DMS53 treated with DMSO at 0.1 percent for 48 hours (cell line): ENCODE measurements around the gene WDR86.
A peak's percentile ranks its signal among the peaks of the same experiment; 100 is the strongest.

ENCODE experiments used
- DNase-seq: peaks from one replicate; lab custom pipeline; 2025; ENCODE audit not compliant: unreplicated experiment; lab: John Stamatoyannopoulos, UW

The WDR86 gene

DNA sequence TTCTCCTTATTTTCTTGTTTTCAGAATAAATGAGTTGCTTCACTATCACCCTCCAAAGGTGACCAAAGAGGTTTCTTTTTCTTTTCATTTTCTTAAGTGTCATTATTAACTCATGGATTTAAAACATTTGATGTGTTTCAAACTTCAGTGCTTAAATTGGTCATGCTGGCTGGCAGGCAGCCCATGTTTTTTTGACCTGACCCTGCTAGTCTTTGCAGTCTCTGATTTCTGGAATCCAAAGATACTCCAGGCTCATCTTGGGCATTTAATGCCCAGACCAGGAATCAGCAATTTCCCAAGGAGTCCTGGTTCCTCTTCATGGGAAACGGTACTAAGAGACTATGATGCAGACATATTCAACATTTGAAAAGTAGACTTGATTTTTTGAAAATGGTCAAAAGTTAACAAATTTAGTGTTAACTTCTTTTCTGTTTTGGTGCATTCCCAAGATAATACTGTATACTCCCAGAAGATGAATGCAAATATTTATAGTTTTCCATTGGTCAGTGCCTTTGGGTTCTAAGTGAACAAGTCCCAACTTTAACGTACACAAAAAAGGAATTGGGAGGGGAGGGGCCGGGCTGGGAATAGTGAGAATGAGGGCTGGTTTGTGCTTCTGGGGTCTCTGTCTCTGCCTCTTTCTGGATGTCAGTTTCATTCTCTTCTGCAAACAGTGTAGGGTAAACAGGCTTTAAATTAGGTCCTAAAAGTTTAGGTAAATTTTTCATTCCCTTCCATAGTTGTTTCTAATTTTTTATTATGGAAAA lies 48.5 kb downstream of the WDR86 start:
- DNase-seq = no peak

DNA sequence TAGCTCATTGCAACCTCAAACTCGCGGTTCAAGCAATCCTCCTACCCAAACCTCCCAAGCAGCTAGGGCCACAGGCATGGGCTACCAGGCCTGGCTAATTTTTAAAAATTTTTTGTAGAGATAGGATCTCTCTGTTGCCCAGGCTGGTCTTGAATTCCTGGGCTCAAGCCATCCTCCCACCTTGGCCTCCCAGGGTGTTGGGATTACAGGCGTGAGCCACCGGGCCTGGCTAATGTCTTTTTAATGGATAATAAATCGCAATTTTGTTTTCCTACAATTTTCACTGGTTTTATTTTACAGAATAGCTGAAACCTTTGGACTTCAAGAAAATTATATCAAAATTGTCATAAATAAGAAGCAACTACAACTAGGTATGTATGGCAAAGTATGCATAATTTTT lies 57.3 kb downstream of the WDR86 start:
- DNase-seq = no peak

DNA sequence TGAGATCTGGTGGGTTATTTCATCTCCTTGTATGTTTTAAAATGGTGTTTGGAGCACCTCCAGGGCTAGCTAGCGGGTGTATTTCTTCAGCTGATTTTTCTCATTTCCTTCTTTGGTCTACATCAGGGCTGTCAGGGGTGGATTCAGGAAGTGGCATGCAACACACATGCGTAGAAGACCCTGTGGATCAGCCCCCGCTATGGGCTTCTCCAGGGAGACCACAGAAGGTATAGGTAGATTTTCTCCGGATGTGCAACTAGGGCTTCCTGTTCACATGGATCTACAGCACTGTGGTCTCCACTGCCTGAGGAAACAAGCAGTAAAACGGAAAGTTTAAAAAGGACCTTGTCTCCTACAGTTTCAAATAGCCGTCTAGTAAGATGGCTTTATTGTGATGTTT lies 57.9 kb downstream of the WDR86 start:
- DNase-seq = no peak

DNA sequence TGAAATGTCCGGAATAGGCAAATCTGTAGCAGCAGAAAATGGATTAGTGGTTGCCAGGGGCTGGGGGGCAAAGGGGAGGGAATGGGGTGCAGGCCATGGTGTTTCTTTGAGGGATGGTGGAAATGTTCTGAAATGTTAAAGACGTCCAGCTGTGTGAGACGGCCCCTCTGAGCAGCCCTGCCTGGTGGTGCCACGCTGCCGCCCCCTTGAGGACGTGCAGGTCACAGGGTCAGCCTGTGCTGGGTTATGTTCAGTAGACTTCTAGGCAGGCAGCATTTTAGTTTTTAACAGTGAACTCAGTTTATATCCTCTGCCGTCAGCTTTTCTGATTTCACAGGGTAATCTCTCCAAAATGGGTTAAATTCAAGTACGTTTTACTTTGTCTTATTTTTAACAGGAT lies 58.8 kb downstream of the WDR86 start:
- DNase-seq = peak; percentile 3

DNA sequence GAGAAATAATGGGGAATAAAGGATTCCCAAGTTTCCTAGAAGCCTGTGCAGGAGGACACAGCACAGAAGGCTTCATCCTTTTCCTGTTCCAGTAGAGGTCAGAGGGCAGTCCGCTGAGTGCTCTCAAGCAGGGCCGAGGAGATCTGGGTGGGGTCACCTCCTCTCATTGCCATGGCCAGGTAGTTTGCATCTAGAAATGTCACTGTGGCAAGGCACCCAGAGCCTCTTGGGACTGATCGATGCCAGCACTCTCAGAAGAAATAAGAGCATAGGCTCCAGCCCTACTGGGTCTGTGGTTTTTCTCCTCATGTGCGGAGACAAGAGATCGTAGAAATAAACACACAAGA lies 60.4 kb downstream of the WDR86 start:
- DNase-seq = no peak

DNA sequence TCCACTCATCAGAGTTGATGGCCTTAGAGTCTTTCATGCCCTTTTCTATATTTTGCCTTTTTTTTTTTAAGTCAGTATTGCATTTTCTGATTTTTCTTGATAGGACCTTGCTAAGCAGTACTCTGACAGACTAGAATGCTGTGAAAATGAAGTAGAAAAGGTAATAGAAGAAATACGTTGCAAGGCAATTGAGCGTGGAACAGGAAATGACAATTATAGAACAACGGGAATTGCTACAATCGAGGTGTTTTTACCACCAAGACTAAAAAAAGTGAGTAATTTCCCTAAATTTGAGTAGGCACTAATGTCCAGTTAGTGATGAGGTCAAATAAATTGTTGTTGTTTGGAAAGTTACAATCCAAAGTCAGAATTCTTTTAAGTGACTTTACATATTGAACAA lies 60.9 kb downstream of the WDR86 start:
- no peak for DNase-seq

DNA sequence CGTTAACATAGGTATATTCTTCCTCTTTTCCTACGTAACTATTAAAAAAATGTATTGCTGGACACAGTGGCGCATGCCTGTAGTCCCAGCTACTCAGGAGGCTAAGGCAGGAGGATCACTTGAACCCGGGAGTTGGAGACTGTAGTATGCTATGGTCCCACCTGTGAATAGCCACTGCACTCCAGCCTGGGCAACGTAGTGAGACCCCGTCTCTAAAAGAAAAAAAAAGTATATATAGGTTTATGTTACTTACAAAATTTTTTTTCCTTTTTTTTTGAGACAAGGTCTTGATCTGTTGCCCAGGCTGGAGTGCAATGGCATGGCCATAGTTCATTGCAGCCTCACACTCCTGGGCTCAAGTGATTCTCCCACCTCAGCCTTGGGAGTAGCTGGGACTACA lies 62.6 kb downstream of the WDR86 start:
- no peak for DNase-seq

DNA sequence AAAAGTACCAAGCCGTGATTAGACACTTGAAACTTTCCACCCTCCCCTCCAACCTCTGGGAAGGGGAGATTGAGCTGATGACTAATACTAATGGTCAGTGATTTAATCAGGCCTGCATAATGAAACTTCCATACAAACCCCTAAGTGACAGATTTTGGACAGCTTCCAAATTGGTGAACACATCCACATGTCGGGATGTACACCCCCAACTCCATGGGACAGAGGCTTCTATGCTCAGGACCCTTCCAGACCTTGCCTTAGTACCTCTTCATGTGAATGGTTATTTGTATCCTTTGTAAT lies 63.4 kb downstream of the WDR86 start:
- no peak for DNase-seq

DNA sequence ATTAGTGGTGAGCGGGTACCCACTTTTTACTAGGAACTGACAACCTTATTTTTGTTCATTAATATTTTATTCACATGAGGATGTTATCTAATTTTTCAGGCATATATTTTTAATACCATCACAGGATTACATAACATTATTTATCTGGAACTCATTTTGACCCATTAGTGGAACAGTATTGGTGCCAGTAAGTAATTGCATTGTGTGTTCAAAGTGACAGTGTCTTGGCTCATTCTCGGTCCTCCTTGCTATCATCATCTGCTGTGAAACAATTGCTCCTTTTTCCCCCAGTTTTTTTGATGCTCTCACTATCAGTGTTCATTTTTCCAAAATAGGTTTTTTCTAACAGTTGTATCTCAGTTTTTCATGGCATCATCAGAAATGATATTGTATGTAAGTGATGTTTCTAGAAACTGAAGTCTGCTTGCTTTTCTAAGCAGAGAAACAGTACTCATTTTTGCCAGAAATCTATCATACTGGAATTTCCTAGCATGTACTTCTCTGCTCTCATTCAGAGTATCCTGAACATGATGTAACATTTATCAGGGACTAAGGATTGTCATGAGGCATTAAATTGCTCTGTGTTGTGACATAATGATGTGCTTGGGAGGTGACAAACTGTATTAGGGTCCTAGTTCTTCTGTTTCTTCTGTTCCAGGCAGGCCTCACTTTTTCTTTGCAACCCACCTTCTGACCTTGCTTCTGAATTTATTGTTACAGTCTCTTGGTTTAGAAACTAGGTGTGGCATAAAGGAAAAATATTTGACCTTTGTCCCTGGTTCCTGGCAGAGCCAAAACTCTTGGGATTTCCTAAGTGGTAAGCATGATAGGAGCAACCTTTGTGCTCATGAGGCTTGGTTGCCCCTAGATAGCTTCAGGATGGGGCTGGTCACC lies 64.0 kb downstream of the WDR86 start:
- DNase-seq = no peak

DNA sequence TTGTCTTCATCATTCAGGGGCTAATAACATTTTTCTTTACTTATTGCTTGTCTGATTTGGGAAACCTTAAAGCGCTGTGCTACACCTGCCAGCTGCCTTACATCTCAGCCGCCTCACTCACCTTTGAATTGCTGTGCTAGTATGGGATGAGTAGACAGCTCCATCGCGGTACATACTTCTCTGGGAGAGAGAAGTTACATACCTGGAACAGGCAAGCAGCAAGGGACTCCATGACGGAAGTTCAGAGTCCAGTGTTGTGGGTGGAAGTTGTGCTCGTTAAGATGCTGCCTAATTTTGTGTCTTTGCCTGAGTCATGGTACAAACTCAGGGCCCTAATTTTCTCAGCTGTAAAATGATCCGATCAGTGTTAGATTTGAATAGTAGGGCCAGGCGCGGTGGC lies 66.3 kb downstream of the WDR86 start:
- DNase-seq = no peak

DNA sequence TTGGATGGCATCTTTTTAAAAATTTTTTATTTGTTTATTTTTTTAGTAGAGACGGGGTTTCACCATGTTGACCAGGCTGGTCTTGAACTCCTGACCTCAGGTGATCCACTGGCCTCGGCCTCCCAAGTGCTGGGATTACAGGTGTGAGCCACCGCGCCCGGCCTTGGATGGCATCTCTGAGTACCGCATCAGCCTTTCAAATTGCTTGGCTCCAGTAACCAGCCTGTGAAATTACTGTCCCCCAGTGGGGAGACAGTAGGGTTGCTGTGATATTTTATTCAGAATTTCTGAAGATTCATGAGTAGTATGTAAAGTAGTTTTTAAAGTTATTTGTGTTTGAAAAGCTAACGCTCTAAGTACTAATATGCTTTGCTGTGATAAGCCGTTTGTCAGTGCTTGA lies 67.0 kb downstream of the WDR86 start:
- no peak for DNase-seq

DNA sequence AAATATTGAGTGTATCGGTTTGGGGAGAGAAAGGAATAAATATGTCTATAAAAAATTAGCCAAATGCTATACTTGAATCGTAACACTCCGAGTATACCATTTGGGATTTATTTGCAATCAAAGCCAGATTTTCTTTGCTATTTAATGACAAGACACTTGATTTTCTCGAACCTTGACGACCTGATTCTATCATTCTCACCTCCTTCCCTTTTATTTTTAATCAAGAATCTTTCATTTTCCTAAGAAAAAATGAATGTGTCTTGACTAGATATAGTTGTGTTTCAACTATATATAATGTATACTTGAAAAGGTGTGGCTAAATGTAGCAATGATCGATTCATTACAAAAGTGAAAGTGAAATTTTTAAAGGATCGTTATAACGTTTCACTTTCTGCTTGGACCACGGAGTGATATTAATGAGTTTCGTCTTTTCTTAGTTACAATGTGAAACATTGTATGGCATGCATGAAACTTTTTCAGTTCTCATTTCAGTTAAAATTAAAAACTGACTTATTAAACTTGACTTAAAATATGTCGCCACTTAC lies 67.7 kb downstream of the WDR86 start:
- no peak for DNase-seq

DNA sequence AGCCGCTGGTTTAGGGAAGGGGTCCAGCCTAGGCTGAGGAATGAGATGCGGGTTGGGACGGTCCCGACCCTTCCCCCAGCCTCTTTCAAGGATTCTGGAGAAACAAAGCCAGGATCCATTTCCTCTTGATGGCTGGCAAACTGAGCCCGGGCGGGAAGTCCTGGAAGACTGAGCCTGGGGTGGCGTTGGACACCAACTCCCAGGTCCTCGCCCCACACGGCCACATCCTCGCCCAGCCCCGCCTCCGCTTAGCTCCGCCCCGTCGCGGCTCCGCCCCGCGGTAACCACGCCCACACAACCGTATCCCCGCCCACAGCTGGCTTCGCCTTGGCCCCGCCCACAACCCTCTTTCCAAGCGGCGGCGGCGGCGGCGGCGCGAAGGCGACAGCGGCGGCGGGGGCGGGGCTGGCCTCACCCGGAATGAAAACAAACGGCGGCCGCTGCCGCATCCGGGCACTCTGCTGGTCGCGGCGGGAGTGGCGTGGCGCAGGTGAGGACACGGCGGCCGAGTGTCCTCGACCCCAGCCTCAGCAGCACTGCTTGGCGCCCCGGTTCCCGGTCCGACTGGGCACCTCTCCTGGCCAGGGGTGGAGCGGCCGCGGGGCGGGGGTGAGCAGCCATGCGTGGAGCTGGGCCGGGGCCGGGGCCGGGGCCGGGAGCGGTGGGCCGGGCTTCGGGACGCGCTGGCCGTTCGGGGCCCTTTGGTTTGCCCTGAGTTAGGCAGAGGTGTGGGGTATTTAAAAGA lies 68.3 kb downstream of the WDR86 start, which contains the start of gene NUB1:
NUB1 (plus strand) TSS at position 456 of the 745 bp plus-strand sequence. CDS start 3,538 bp downstream, outside the sequence.
- DNase-seq = peak; percentile 82

DNA sequence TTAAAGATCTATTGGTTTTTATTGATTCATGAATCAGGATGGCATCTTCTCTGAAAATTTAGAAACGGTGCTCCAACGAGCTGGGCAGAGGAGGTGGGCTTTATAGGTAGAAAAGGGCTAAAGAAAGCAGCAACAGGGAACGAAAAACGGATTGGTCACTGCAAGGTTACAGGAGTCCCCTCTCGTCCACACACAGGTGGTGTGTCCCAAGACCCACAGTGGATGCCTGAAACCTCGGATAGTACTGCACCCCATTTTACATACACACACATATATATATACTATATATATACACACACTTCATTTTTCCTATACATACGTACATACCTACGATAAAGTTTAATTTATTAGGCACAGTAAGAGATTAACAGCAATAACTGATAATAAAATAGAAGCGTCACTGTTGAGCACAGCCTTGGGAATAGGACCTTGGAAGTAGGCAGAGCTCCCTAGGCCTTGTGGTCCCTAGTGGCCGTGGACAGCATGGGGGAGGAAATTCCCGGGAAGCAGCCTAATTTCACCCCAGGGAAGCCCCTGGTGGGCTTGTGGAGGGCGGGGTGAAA lies 69.0 kb downstream of the WDR86 start:
- DNase-seq = no peak

DNA sequence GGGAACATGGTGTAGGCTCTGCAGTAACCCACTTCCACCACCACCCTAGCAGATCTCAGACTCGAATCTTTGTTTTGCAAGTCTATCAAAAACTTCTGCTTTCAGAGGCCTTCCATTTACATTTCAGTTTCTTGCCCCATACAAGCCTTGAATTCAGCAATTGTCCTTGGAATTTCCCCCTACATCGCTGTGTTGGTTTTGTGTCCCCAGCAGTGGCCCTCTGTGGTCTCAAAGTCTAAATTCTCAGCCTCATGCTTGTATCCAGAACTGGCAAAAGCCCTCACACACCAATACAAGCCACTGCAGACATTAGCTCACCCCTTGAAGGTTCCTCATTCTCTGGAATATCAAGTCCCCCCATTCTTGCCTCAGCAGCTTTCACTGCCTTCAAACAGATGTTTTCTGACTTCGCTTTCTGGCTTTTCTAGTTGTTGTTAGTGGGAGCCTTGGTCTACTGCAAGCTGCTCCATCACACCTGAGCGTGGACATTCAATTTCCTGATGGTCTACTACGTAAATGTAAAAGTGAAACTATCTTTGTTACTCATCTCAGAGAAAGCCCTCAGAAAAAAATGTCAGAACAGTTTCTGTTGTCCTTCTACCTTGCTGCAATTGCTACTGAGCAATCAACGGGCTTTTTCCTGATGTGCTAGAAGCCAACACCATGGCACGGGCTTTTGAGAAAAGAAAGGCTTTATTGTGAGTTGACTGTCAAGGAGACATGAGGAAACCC lies 70.0 kb downstream of the WDR86 start:
- no peak for DNase-seq

DNA sequence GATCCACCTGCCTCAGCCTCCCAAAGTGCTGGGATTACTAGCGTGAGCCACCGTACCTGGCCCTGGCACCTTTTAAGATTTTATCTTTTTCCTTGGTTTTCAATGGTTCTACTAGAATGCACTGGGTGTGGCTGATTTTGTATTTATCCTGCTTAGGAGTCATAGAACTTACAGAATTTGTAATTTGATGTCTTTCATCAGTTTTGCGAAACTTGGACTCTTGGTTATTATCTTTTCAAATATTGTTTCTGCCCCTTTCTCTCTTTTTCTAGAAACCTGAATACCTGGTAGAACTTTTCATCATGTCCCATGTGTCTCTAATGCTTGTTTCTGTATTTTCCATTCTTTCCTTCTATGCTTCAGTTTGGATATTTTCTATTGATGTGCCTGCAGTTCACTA lies 71.0 kb downstream of the WDR86 start:
- DNase-seq = no peak

DNA sequence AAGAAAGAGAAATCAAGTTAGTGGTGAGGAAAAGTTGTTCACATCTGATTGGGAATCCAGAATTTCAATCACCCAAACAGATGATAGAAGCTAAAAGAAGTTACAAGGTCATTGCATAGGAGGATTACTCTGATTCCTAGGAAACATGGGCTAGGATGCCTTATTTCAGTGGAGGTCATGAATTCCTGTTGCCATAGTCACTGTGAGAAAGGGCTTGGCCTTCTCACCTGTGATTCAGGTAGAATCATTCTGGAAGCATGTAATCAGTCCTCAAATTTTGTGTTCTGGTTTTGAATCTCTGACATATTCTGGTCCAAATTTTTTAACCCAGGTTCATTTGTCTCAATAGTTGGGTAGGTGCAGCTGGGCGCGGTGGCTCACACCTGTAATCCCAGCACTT lies 72.5 kb downstream of the WDR86 start:
- no peak for DNase-seq

DNA sequence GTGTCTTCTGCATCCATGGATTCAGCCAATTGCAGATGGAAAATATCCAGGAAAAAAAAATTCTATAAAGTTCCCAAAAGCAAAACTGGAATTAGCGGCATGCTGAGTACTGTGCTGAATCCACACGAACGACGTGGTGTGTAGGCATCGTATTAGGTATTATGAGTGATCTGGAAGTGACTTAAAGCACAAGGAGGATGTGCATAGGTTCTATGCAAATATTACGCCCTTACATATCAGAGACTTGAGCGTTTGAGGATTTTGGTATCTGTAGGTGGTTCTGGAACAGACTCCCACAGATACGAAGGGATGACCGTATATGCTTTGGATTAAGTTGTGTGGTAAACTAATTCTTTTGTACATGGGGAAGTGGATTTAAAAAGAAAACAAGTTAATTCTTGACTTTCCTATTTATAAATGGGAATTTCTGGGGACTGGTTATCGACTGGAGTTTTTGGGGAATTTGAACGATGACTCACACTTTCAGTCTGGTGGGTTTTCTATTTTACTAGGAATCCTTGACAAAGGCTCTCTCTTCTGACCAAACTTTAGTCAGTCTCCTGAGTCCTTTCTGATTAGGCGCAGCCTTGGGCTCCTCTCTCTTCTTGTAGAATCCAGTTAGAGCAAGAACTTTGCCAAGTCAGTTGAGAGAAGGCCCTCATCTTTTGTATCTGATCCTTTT lies 73.7 kb downstream of the WDR86 start:
- no peak for DNase-seq

DNA sequence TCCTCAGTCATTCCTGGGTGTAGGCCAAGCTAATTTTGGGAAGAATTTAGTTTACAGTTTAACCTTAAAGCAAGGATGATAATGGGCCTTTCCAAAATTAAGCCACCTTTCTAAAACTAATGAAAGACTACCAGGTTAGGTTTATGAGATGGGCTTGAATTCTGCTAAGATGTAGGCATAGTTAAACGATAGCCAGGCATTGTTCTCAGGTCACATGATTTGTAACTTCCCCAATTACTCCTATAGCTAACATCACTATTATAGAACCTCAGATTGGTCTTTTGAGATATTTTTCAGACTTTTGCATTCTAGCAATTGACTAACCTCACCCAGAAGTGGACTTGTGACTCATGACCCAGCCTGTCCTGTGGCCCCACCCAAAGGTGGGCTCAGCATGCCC lies 75.2 kb downstream of the WDR86 start:
- DNase-seq = no peak
